ENCODE measurements around the gene TMEM139.

Gene TMEM139

GRCh38 chr7:143286522-143286890, 1.7 kb downstream of the TMEM139 start:
- Histone ChIP-seq H3K9me3 (ENCODE audit: control insufficient read depth, insufficient read depth, low read depth, low read length) (no peaks in the 10 kb centered on the region), H3K4me3 (ENCODE audit: low read depth, low read length) (no peak overlapping the region), H3K36me3 (ENCODE audit: control insufficient read depth in 2 of 2, insufficient read depth in 1 of 2, low read length in 2 of 2) (peaks cover 0 to 15% of the 10 kb centered on the region in 2 experiments; a peak in 2 of 3 replicates), H3K4me1 (ENCODE audit: control insufficient read depth, insufficient read depth, low read length) (no peaks in the 10 kb centered on the region), H3K27ac (ENCODE audit: extremely low read depth, low read depth, low read length) (no peak overlapping the region)
- ChIA-PET POLR2A (interaction anchor here (1.0 kb wide), 1 partner anchor 23 kb away, joined by 4 read pairs; the partner anchor contains the start of gene GSTK1), CTCF (interaction anchor here (1.6 to 1.7 kb wide), 2 partner anchors 13 to 71 kb away, joined by 4 to 5 read pairs; no protein-coding TSS in a partner anchor)
- no peak for TF ChIP-seq ZNF214 (tag by site-specific recombination; IDR thresholded peaks at IDR 0.05; ENCODE audit: borderline replicate concordance)
- TF ChIP-seq ZNF239 (tag by site-specific recombination; IDR thresholded peaks at IDR 0.05): no peak
- no peak for TF ChIP-seq ZNF37A (tag by site-specific recombination; IDR thresholded peaks at IDR 0.05)
- TF ChIP-seq RBAK (tag by site-specific recombination; IDR thresholded peaks at IDR 0.05): no peak
- TF ChIP-seq ZNF302 (tag by site-specific recombination; IDR thresholded peaks at IDR 0.05; ENCODE audit: low read depth): no peak
- TF ChIP-seq ZNF558 (tag by site-specific recombination; IDR thresholded peaks at IDR 0.05): no peak
- no peak for TF ChIP-seq PRDM2 (tag by site-specific recombination; IDR thresholded peaks at IDR 0.05; ENCODE audit: borderline replicate concordance)
- TF ChIP-seq ZNF169 (tag by site-specific recombination; IDR thresholded peaks at IDR 0.05): no peak
- TF ChIP-seq KLF9 (tag by site-specific recombination; IDR thresholded peaks at IDR 0.05; ENCODE audit: low read depth): no peak
- no peak for TF ChIP-seq MYNN (tag by site-specific recombination; IDR thresholded peaks at IDR 0.05; ENCODE audit: borderline replicate concordance)
- TF ChIP-seq ZNF529 (tag by site-specific recombination; IDR thresholded peaks at IDR 0.05; ENCODE audit: insufficient replicate concordance): no peak

GRCh38 chr7:143287339-143287934, 2.7 kb downstream of the TMEM139 start:
- Histone ChIP-seq H3K4me1 (ENCODE audit: control insufficient read depth, insufficient read depth, low read length) (no peaks in the 10 kb centered on the region), H3K4me3 (ENCODE audit: low read depth, low read length) (no peak overlapping the region; the same call in 1 of the 2 replicates), H3K27ac (ENCODE audit: extremely low read depth, low read depth, low read length) (peak overlapping the region; percentile 26; the same call in 1 of the 2 replicates), H3K36me3 (ENCODE audit: control insufficient read depth in 2 of 2, insufficient read depth in 1 of 2, low read length in 2 of 2) (peaks cover 0 to 24% of the 10 kb centered on the region in 2 experiments; a peak in 2 of 3 replicates), H3K9me3 (ENCODE audit: control insufficient read depth, insufficient read depth, low read depth, low read length) (no peaks in the 10 kb centered on the region)
- 0 out of 2 replicates have a peak, but pooled peaks have one; percentile 51 for TF ChIP-seq ZNF558 (tag by site-specific recombination; IDR thresholded peaks at IDR 0.05)
- TF ChIP-seq ZNF501 (tag by site-specific recombination; IDR thresholded peaks at IDR 0.05): peak; percentile 13; the same call in 1 of the 2 replicates
- TF ChIP-seq WT1 (tag by site-specific recombination; IDR thresholded peaks at IDR 0.05): no peak
- TF ChIP-seq ZNF571 (tag by site-specific recombination; IDR thresholded peaks at IDR 0.05): no peak
- no peak for TF ChIP-seq ZBTB21 (tag by site-specific recombination; IDR thresholded peaks at IDR 0.05)
- TF ChIP-seq ZNF112 (tag by site-specific recombination; IDR thresholded peaks at IDR 0.05): no peak
- TF ChIP-seq PRDM6 (tag by site-specific recombination; IDR thresholded peaks at IDR 0.05): no peak
- TF ChIP-seq ZNF138 (tag by site-specific recombination; IDR thresholded peaks at IDR 0.05; ENCODE audit: borderline replicate concordance): no peak
- TF ChIP-seq PRDM4 (tag by site-specific recombination; IDR thresholded peaks at IDR 0.05): no peak
- no peak for TF ChIP-seq MZF1 (tag by site-specific recombination; IDR thresholded peaks at IDR 0.05; ENCODE audit: borderline replicate concordance)
- TF ChIP-seq ZNF548 (tag by site-specific recombination; IDR thresholded peaks at IDR 0.05): 0 out of 2 replicates have a peak, but pooled peaks have one; percentile 29
- no peak for TF ChIP-seq ZBTB8A (tag by site-specific recombination; IDR thresholded peaks at IDR 0.05)
- TF ChIP-seq ZNF174 (tag by site-specific recombination; IDR thresholded peaks at IDR 0.05): no peak
- ChIA-PET POLR2A (interaction anchor here (0.5 to 1.3 kb wide), 15 partner anchors 8 to 741 kb away, joined by 3 to 17 read pairs (median 5); partner anchors contain the start of genes GSTK1 and ZYX), CTCF (interaction anchor here (0.6 to 1.7 kb wide), 6 partner anchors 12 to 185 kb away, joined by 3 to 5 read pairs (median 4); no protein-coding TSS in a partner anchor)

Data from HEK293 (cell line).